Measurements from ENCODE around the gene COX6B2. TPM values are rescaled to one million over a fixed set of nuclear protein-coding genes. Genes with fewer than 3 reads are reported as not detected.

Gene COX6B2
- total and polyA plus RNA-seq, 2 donors (not counting 1 experiment from before 2014, with no cell fraction given), result 0.14 to 0.17 TPM

DNA sequence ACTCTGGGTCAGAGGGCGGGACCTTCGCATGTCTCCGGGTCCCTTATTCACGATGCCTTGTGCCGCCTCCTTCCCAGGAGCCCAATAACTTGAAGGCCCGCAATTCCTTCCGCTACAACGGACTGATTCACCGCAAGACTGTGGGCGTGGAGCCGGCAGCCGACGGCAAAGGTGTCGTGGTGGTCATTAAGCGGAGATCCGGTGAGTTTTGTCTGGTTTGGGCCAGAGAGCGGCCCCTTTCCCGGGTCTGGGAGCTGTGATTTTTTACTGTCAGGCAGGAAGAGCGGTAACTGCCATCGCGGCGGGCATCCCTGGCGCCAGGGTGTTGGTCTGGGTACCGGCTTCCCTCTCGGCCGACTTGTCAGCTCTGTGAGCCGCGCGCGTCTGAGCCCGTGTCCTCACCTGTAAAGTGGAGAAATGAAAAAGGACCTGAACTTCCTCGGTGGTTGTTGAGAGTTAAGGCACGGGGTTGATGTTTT is 32.0 kb upstream of the COX6B2 start:
- Histone ChIP-seq H3K36me3 (ENCODE audit: control insufficient read depth, insufficient read depth, low read length) (peaks cover 29% of the 10 kb centered on the region), H4K20me1 (ENCODE audit: control insufficient read depth, extremely low read depth, insufficient read depth, low read length) (peaks cover 3% of the 10 kb centered on the region), H3K4me1 (ENCODE audit: control insufficient read depth, extremely low read depth, insufficient read depth, low read length) (peaks cover 22% of the 10 kb centered on the region), H2AFZ (ENCODE audit: low read length) (no peak overlapping the region), H3K4me2 (ENCODE audit: extremely low read depth, insufficient read depth, low read length) (peak overlapping the region; percentile 94), H3K9me3 (ENCODE audit: control insufficient read depth, insufficient read depth, low read depth, low read length) (no peaks in the 10 kb centered on the region), H3K79me2 (ENCODE audit: control insufficient read depth, insufficient read depth, low read length) (peaks cover 46% of the 10 kb centered on the region), H3K27me3 (ENCODE audit: control insufficient read depth, insufficient read depth, low read length) (no peaks in the 10 kb centered on the region), H3K9ac (ENCODE audit: insufficient read depth, low read length) (peak overlapping the region; percentile 75), H3K4me3 (replicated peaks in 1 of 4; ENCODE audit: control extremely low read depth in 1 of 4, insufficient read depth in 1 of 4, low read depth in 3 of 4, low read length in 4 of 4) (peak overlapping the region; percentile 50 to 98 (median 88)), H3K27ac (ENCODE audit: insufficient read depth, low read length) (peak overlapping the region; percentile 87)
- DNase-seq (ENCODE audit: low read depth in 2 of 2), result peak in 1 of 2 donors; percentile 30
- TF ChIP-seq, protein P1, sequence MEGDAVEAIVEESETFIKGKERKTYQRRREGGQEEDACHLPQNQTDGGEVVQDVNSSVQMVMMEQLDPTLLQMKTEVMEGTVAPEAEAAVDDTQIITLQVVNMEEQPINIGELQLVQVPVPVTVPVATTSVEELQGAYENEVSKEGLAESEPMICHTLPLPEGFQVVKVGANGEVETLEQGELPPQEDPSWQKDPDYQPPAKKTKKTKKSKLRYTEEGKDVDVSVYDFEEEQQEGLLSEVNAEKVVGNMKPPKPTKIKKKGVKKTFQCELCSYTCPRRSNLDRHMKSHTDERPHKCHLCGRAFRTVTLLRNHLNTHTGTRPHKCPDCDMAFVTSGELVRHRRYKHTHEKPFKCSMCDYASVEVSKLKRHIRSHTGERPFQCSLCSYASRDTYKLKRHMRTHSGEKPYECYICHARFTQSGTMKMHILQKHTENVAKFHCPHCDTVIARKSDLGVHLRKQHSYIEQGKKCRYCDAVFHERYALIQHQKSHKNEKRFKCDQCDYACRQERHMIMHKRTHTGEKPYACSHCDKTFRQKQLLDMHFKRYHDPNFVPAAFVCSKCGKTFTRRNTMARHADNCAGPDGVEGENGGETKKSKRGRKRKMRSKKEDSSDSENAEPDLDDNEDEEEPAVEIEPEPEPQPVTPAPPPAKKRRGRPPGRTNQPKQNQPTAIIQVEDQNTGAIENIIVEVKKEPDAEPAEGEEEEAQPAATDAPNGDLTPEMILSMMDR (conservative IDR thresholded peaks at IDR 0.05 in 1 of 2, IDR thresholded peaks at IDR 0.05 in 1 of 2; ENCODE audit: low read depth in 1 of 2, low read length in 2 of 2), result no peak

DNA sequence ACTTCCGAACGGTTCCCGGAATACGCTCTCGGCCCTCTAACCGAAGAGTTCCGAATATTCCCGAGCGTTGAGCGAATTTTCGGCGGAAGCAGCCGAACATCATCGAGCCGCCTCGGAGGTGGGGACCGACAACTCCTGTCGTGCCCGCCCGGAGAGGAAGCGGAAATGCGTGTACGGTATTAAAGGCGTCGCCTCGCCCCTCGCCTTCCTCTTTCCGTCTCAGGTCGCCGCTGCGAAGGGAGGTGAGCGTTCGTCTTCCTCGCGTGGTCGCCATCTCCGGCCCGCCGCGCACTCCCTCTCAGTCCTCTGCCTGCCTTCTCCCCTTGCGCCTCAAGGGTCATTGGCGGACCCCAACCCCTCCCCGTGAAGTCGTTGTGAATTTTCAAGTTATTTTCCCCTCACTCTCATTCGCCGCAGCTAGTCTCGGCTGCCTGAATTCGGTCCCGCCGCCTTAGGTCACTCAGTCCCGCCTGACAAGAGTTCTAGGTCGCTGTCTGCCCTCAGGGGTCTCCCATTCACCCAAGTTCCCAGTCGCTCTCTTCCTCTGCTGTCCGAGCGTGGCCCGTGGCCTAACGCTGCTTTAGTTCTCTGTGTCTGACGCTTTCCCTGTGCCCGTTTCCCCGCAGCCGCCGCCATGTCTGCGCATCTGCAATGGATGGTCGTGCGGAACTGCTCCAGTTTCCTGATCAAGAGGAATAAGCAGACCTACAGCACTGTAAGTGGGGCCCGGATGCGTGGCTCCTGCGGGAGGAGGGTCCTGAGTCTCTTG is 31.4 kb upstream of the COX6B2 start, which contains the start of gene RPL28:
RPL28 (plus strand) TSS at position 209 of the 769 bp plus-strand sequence; CDS start at position 635, 426 bp downstream.
- peak; percentile 94 to 98 for DNase-seq (ENCODE audit: low read depth in 2 of 2)
- peak within 1 kb of the TSS; percentile 87 for H3K27ac ChIP-seq (ENCODE audit: insufficient read depth, low read length)
- peaks cover 46% of the 10 kb centered on the region for H3K79me2 ChIP-seq (ENCODE audit: control insufficient read depth, insufficient read depth, low read length)
- H3K4me3 ChIP-seq (replicated peaks in 1 of 4; ENCODE audit: control extremely low read depth in 1 of 4, insufficient read depth in 1 of 4, low read depth in 3 of 4, low read length in 4 of 4), result peak within 1 kb of the TSS; percentile 50 to 98 (median 88)
- H2AFZ ChIP-seq (ENCODE audit: low read length), result peak within 1 kb of the TSS; percentile 81
- peaks cover 19% of the 10 kb centered on the region for H3K4me1 ChIP-seq (ENCODE audit: control insufficient read depth, extremely low read depth, insufficient read depth, low read length)
- no peaks in the 10 kb centered on the region for H3K27me3 ChIP-seq (ENCODE audit: control insufficient read depth, insufficient read depth, low read length)
- H3K9me3 ChIP-seq (ENCODE audit: control insufficient read depth, insufficient read depth, low read depth, low read length), result no peaks in the 10 kb centered on the region
- H4K20me1 ChIP-seq (ENCODE audit: control insufficient read depth, extremely low read depth, insufficient read depth, low read length), result peaks cover 3% of the 10 kb centered on the region
- H3K4me2 ChIP-seq (ENCODE audit: extremely low read depth, insufficient read depth, low read length), result peak within 1 kb of the TSS; percentile 94
- TF ChIP-seq, protein P1 (conservative IDR thresholded peaks at IDR 0.05 in 1 of 2, IDR thresholded peaks at IDR 0.05 in 1 of 2; ENCODE audit: low read depth in 1 of 2, low read length in 2 of 2), result no peak
- no peak for TF ChIP-seq EZH2 (IDR thresholded peaks at IDR 0.05; ENCODE audit: low read length, missing control alignments)
- H3K36me3 ChIP-seq (ENCODE audit: control insufficient read depth, insufficient read depth, low read length), result peaks cover 29% of the 10 kb centered on the region
- H3K9ac ChIP-seq (ENCODE audit: insufficient read depth, low read length), result peak within 1 kb of the TSS; percentile 75

DNA sequence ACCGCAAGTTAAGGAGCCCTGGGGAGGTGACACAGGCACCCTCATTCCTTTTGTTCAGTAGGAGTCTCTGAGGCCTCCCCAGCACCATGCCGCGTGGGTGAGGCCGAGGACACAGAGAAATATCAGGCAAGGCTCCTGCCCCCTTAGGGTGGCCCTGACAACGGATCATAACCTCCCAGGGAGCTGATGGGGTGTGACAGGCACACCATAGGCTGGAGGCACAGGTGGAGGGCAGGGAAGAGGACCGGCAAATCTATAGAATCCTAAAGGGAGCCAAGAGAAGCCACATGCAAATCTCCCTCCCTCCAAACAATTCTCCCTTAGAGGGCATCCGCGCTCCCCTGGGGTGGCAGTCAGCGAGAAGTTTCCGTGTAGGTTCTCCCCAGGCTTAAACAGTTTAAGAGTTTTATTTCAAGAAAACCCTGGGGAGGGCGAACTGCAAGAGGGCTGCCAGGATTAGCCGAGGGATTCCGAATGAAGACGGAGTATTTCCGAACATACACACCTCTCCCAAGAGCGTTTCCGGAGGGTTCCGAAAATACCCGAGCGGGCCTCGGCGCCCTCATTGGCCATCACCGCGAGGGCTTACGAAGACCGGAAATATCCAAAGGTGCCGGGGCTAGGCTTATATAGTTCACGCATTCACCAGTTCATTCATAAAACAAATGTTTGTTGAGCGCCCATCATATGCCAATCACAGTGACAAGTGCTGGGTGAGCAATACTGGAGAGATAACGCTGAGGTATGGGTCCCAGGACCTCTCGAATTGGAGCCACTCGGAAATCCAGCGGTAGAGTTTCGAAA is 30.6 kb upstream of the COX6B2 start:
- Histone ChIP-seq H3K36me3 (ENCODE audit: control insufficient read depth, insufficient read depth, low read length) (peaks cover 27% of the 10 kb centered on the region), H3K27ac (ENCODE audit: insufficient read depth, low read length) (peak overlapping the region; percentile 87), H3K4me2 (ENCODE audit: extremely low read depth, insufficient read depth, low read length) (peak overlapping the region; percentile 82), H3K27me3 (ENCODE audit: control insufficient read depth, insufficient read depth, low read length) (no peaks in the 10 kb centered on the region), H3K9ac (ENCODE audit: insufficient read depth, low read length) (peak overlapping the region; percentile 75), H2AFZ (ENCODE audit: low read length) (peak overlapping the region; percentile 81), H3K9me3 (ENCODE audit: control insufficient read depth, insufficient read depth, low read depth, low read length) (no peaks in the 10 kb centered on the region), H4K20me1 (ENCODE audit: control insufficient read depth, extremely low read depth, insufficient read depth, low read length) (peaks cover 3% of the 10 kb centered on the region), H3K79me2 (ENCODE audit: control insufficient read depth, insufficient read depth, low read length) (peaks cover 42% of the 10 kb centered on the region), H3K4me3 (replicated peaks in 1 of 4; ENCODE audit: control extremely low read depth in 1 of 4, insufficient read depth in 1 of 4, low read depth in 3 of 4, low read length in 4 of 4) (peak overlapping the region; percentile 20 to 98 (median 72)), H3K4me1 (ENCODE audit: control insufficient read depth, extremely low read depth, insufficient read depth, low read length) (peaks cover 18% of the 10 kb centered on the region)
- TF ChIP-seq, protein P1 (conservative IDR thresholded peaks at IDR 0.05 in 1 of 2, IDR thresholded peaks at IDR 0.05 in 1 of 2; ENCODE audit: low read depth in 1 of 2, low read length in 2 of 2), result no peak
- no peak for TF ChIP-seq EZH2 (IDR thresholded peaks at IDR 0.05; ENCODE audit: low read length, missing control alignments)
- peak; percentile 93 to 96 for DNase-seq (ENCODE audit: low read depth in 2 of 2)
